HG02798 (cell line): ENCODE results near the gene SMG6.
"Not testable (repeated sequence)": the region's sequence is repeated elsewhere in the genome, so short reads cannot be mapped to it uniquely, and the experiment has no call there.

ENCODE experiments used
- ATAC-seq: cut with Tn5 transposase; IDR thresholded peaks from one replicate; pipeline ENCODE4 v1.9.1; 2021; ENCODE audit warnings: mild to moderate bottlenecking; ENCODE audit not compliant: unreplicated experiment, poor library complexity

SMG6 gene

GRCh38 chr17:2210726-2211125, 92.9 kb downstream of the SMG6 start:
- ATAC-seq: no peak

GRCh38 chr17:2207815-2208515, 95.6 kb downstream of the SMG6 start:
- ATAC-seq: no peak

GRCh38 chr17:2204393-2204792, 99.2 kb downstream of the SMG6 start:
- no peak for ATAC-seq

GRCh38 chr17:2203818-2204217, 99.8 kb downstream of the SMG6 start:
- no peak for ATAC-seq

GRCh38 chr17:2202996-2203575, 100.5 kb downstream of the SMG6 start:
- ATAC-seq: no peak

GRCh38 chr17:2202302-2202995, 101.1 kb downstream of the SMG6 start:
- no peak for ATAC-seq

- ATAC-seq: not testable (repeated sequence)
Observed at GRCh38 chr17:2199386-2199785, 104.2 kb downstream of the SMG6 start.

- no peak for ATAC-seq
Observed at GRCh38 chr17:2198927-2199326, 104.7 kb downstream of the SMG6 start.

GRCh38 chr17:2197271-2197670, 106.3 kb downstream of the SMG6 start:
- no peak for ATAC-seq

GRCh38 chr17:2195729-2196128, 107.9 kb downstream of the SMG6 start:
- ATAC-seq: no peak

GRCh38 chr17:2194889-2195335, 108.7 kb downstream of the SMG6 start:
- no peak for ATAC-seq

GRCh38 chr17:2192367-2193057, 111.1 kb downstream of the SMG6 start:
- no peak for ATAC-seq

- ATAC-seq: no peak
Observed at GRCh38 chr17:2191785-2192184, 111.8 kb downstream of the SMG6 start.

GRCh38 chr17:2191227-2191626, 112.4 kb downstream of the SMG6 start:
- no peak for ATAC-seq

- ATAC-seq: no peak
Observed at GRCh38 chr17:2190014-2190413, 113.6 kb downstream of the SMG6 start.

GRCh38 chr17:2188971-2189630, 114.5 kb downstream of the SMG6 start:
- no peak for ATAC-seq

GRCh38 chr17:2187758-2188157, 115.8 kb downstream of the SMG6 start:
- no peak for ATAC-seq

- ATAC-seq: no peak
Observed at GRCh38 chr17:2186937-2187336, 116.6 kb downstream of the SMG6 start.

GRCh38 chr17:2184993-2185931, 118.3 kb downstream of the SMG6 start:
- no peak for ATAC-seq
